Psoas muscle (tissue), 8 donors: Measurements from ENCODE around the gene ZC3H12A. TPM values are rescaled to one million over a fixed set of nuclear protein-coding genes. Genes with fewer than 3 reads are reported as not detected.

ENCODE experiments used
- ATAC-seq, 4 donors: fragments of 200-7000 bp; cut with Tn5 transposase; one replicate each; pipeline ENCODE4 v1.9.1; 2020; ENCODE audit warnings: moderate library complexity in 3 of 4, mild to moderate bottlenecking in 2 of 4
- DNase-seq, 2 donors: peaks; one replicate each; pipeline ENCODE4 v3.0.0-alpha.2; 2020
- H3K27ac ChIP-seq: fragments of 200-600 bp; one replicate; pipeline ENCODE4 v1.8.0; 2022
- H3K27me3 ChIP-seq, 3 donors: fragments of 200-600 bp in 1 of 3; one replicate each; pipeline versions ENCODE4 v1.6.1 to v1.8.0; 2013 to 2022; ENCODE audit warnings: low read length in 2 of 3, mild to moderate bottlenecking in 2 of 3, moderate library complexity in 1 of 3; ENCODE audit not compliant: insufficient read depth in 3 of 3
- H3K36me3 ChIP-seq, 2 donors: fragments of 200-600 bp in 1 of 2; one replicate each; pipeline versions ENCODE4 v1.6.1 to v1.8.0; 2013 to 2022; ENCODE audit warnings: low read depth in 1 of 2, mild to moderate bottlenecking in 1 of 2, moderate library complexity in 1 of 2; ENCODE audit not compliant: insufficient read depth in 1 of 2
- H3K4me1 ChIP-seq: fragments of 200-600 bp; one replicate; pipeline ENCODE4 v1.8.0; 2022
- H3K4me3 ChIP-seq: fragments of 200-600 bp; one replicate; pipeline ENCODE4 v1.8.0; 2022; ENCODE audit warnings: mild to moderate bottlenecking
- H3K9me3 ChIP-seq: fragments of 200-600 bp; one replicate; pipeline ENCODE4 v1.8.0; 2022
- CTCF ChIP-seq: fragments of 200-600 bp; IDR thresholded peaks from one replicate; pipeline ENCODE4 v1.8.0; 2022; ENCODE audit warnings: antibody characterized with exemption
- WGBS, 3 donors: extraction: QIAGEN DNeasy Blood & Tissue Kit; methylation state at CpG; one replicate each; pipeline versions ENCODE4 v1.1.6 to v1.1.7; 2013; 5-methylcytosine and 5-hydroxymethylcytosine counted together
- intact Hi-C, 2 donors: fragments of 100-400 bp; cut with DNase I; formaldehyde crosslinking; loops; one replicate each; pipeline versions ENCODE4 v1.11.0 to v1.14.2; 2022
- polyA plus RNA-seq, 3 donors: library from polyadenylated mRNA; stranded (reverse); fragments of 200-250 nt; gene quantifications; one replicate each; pipeline ENCODE4 v1.2.3, GENCODE V29; 2013
- total RNA-seq, 4 donors: library from RNA; stranded (reverse); fragmentation: NEBNext Ultra II Directional in 2 of 4; extraction: Animal tissue kit (Norgen Biotek cat#: 25700) in 2 of 4; gene quantifications; one replicate each; pipeline versions ENCODE4 v1.2.1 to v1.2.4, GENCODE V29; 2021 to 2023
- donor health status: healthy with polysubstance abuse.
- donor health status: DM: no; HTN: no; CAD: no; lungs with moderate emphysema.
- donor health status: Bipolar disorder and iron deficiency.
- donor health status: healthy.
- donor health status: DM: yes; HTN: yes; CAD: no.
- donor health status: DM: no; HTN: no; CAD: no.
- donor health status: DM: no; HTN: no; CAD: no.
- donor health status: DM: yes; HTN: yes; CAD: no.

ZC3H12A gene
- total and polyA plus RNA-seq, 7 donors, result 1.9 to 30.2 (median 13.5) TPM

GRCh38 chr1:37474697-37475379 lies 458 bp downstream of the ZC3H12A start:
- peak; percentile 55 to 76 for DNase-seq
- 1 to 2% (median 2%) methylated on average over 21 to 38 of the region's 38 CpGs for WGBS, 3 donors
- no peak for TF ChIP-seq CTCF
- intact Hi-C loops, result no loop called here
- Histone ChIP-seq H3K9me3 (no peaks in the 10 kb centered on the region), H3K36me3 (peaks cover 0 to 40% of the 10 kb centered on the region in 2 donors), H3K4me1 (peaks cover 71% of the 10 kb centered on the region), H3K27me3 (no peaks in the 10 kb centered on the region), H3K4me3 (peak overlapping the region; percentile 72), H3K27ac (peak overlapping the region; percentile 90)
- ATAC-seq, result peak in 2 of 4 donors; percentile 4 to 18

- intact Hi-C loops, result no loop called here
- no peak for ATAC-seq
- Histone ChIP-seq H3K9me3 (no peaks in the 10 kb centered on the region), H3K27me3 (no peaks in the 10 kb centered on the region), H3K27ac (peak overlapping the region; percentile 90), H3K4me1 (peaks cover 76% of the 10 kb centered on the region), H3K4me3 (peak overlapping the region; percentile 72), H3K36me3 (peaks cover 1 to 47% of the 10 kb centered on the region in 2 donors)
- 74 to 90% (median 86%) methylated on average over 24 of the region's 24 CpGs for WGBS, 3 donors
- TF ChIP-seq CTCF, result no peak
- peak in 1 of 2 donors; percentile 25 for DNase-seq
Measured at GRCh38 chr1:37475380-37476086, 1.2 kb downstream of the ZC3H12A start.

- H3K9me3 ChIP-seq, result no peaks in the 10 kb centered on the region
- peak overlapping the region; percentile 72 for H3K4me3 ChIP-seq
- peak overlapping the region; percentile 90 for H3K27ac ChIP-seq
- peaks cover 74% of the 10 kb centered on the region for H3K4me1 ChIP-seq
- no peak for TF ChIP-seq CTCF
- ATAC-seq (no peak), DNase-seq (peak in 1 of 2 donors; percentile 15)
- intact Hi-C loops, result no loop called here
- no peaks in the 10 kb centered on the region for H3K27me3 ChIP-seq
- H3K36me3 ChIP-seq, result peaks cover 3 to 53% of the 10 kb centered on the region in 2 donors
- 54 to 78% (median 60%) methylated on average over 9 of the region's 9 CpGs for WGBS, 3 donors
Measured at GRCh38 chr1:37476087-37476452, 1.7 kb downstream of the ZC3H12A start.

GRCh38 chr1:37476460-37477197 lies 2.2 kb downstream of the ZC3H12A start:
- H3K4me3 ChIP-seq, result peak overlapping the region; percentile 72
- H3K9me3 ChIP-seq, result no peaks in the 10 kb centered on the region
- H3K27me3 ChIP-seq, result no peaks in the 10 kb centered on the region
- ATAC-seq, result peak; percentile 37 to 59 (median 44)
- peak; percentile 80 to 88 for DNase-seq
- H3K4me1 ChIP-seq, result peaks cover 70% of the 10 kb centered on the region
- peak overlapping the region; percentile 90 for H3K27ac ChIP-seq
- 6 to 20% (median 11%) methylated on average over 5 of the region's 5 CpGs for WGBS, 3 donors
- no peak for TF ChIP-seq CTCF
- intact Hi-C loops, result no loop called here
- H3K36me3 ChIP-seq, result peaks cover 3 to 58% of the 10 kb centered on the region in 2 donors
